ENCODE results near the gene TBC1D1. TPM values are rescaled to one million over a fixed set of nuclear protein-coding genes. Genes with fewer than 3 reads are reported as not detected.

TBC1D1 gene
- polyA plus RNA-seq, 1 donor (not counting 4 experiments of a cell fraction or from before 2014, with no cell fraction given): 32.5 TPM

DNA sequence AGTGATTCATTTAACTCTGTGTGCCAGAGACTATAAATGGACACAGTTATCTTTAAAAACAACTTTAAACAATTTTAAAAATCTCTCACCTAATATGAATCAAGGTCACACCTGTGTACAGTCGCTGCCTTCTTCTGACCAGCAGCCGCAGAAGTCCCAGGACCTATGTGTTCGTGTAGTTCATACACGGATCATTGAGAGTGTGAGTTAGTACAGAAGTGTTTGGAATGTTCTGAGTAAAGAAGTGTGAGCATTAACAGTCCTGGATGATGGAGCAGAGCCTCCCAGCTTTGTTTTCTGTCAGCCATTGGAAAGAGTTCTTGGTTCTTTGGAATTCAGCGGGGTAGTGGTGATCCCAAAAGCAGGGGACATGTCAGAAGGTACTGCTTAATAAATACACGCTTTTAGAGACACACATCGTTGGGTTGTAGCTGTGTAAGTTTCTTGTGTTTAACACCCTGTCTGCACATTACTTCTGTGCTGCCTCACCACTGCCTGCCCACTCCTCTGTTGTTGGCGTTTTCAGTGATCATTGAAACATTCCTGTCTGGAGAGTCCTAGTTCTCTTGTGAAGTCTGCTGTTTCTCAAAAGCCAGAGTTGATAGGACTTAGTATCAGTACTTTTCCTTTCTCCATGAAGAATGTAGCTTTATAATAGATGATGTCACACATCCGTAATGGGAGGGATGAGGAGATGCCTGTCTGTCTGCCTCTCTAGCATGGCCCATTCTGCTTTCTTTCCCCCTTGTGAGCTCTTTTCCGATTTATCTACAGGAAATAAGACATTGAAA is 159.9 kb downstream of the TBC1D1 start:
- H3K4me3 ChIP-seq (ENCODE audit: control insufficient read depth in 2 of 3, extremely low read depth in 1 of 3, insufficient read depth in 2 of 3, low read depth in 1 of 3, low read length in 3 of 3): no peak overlapping the region
- no peak for FAIRE-seq
- H3K79me2 ChIP-seq (ENCODE audit: control insufficient read depth, insufficient read depth, low read length): no peaks in the 10 kb centered on the region
- H3K9ac ChIP-seq (ENCODE audit: control insufficient read depth, extremely low read depth, insufficient read depth, low read length): no peak overlapping the region
- H3K9me1 ChIP-seq (ENCODE audit: control insufficient read depth, extremely low read depth, insufficient read depth, low read length): no peaks in the 10 kb centered on the region
- TF ChIP-seq EZH2 (IDR thresholded peaks at IDR 0.05; ENCODE audit: low read length): no peak
- TF ChIP-seq, protein P1, sequence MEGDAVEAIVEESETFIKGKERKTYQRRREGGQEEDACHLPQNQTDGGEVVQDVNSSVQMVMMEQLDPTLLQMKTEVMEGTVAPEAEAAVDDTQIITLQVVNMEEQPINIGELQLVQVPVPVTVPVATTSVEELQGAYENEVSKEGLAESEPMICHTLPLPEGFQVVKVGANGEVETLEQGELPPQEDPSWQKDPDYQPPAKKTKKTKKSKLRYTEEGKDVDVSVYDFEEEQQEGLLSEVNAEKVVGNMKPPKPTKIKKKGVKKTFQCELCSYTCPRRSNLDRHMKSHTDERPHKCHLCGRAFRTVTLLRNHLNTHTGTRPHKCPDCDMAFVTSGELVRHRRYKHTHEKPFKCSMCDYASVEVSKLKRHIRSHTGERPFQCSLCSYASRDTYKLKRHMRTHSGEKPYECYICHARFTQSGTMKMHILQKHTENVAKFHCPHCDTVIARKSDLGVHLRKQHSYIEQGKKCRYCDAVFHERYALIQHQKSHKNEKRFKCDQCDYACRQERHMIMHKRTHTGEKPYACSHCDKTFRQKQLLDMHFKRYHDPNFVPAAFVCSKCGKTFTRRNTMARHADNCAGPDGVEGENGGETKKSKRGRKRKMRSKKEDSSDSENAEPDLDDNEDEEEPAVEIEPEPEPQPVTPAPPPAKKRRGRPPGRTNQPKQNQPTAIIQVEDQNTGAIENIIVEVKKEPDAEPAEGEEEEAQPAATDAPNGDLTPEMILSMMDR (optimal IDR thresholded peaks at IDR 0.05 in 1 of 3, IDR thresholded peaks at IDR 0.05 in 1 of 3, conservative IDR thresholded peaks at IDR 0.05 in 1 of 3; ENCODE audit: extremely low read depth in 1 of 3, insufficient read depth in 2 of 3, low read length in 3 of 3): no peak
- no peak overlapping the region for H3K4me2 ChIP-seq (ENCODE audit: control insufficient read depth, extremely low read depth, insufficient read depth, low read depth, low read length)
- no peak for DNase-seq (ENCODE audit: low read depth, low spot score)
- no peaks in the 10 kb centered on the region for H3K4me1 ChIP-seq (ENCODE audit: control insufficient read depth, extremely low read depth, insufficient read depth, low read length)
- no peaks in the 10 kb centered on the region for H3K27me3 ChIP-seq (ENCODE audit: control insufficient read depth, extremely low read depth, insufficient read depth, low read length)
- H3K36me3 ChIP-seq (ENCODE audit: control insufficient read depth in 2 of 2, extremely low read depth in 1 of 2, insufficient read depth in 2 of 2, low read length in 2 of 2): peaks cover 0 to 7% of the 10 kb centered on the region in 2 experiments
- H4K20me1 ChIP-seq (ENCODE audit: control insufficient read depth, extremely low read depth, insufficient read depth, low read length): no peaks in the 10 kb centered on the region
- H3K9me3 ChIP-seq (ENCODE audit: control insufficient read depth, low read depth, low read length): no peaks in the 10 kb centered on the region
- H3K27ac ChIP-seq (ENCODE audit: control insufficient read depth, insufficient read depth, low read length): no peak overlapping the region
- dilution Hi-C loops (cut with MboI; ENCODE audit: extremely low pct_ligation_motif_present, low sequenced_read_pairs): no loop called here
- no peak overlapping the region for H2AFZ ChIP-seq (ENCODE audit: control insufficient read depth, low read length)

DNA sequence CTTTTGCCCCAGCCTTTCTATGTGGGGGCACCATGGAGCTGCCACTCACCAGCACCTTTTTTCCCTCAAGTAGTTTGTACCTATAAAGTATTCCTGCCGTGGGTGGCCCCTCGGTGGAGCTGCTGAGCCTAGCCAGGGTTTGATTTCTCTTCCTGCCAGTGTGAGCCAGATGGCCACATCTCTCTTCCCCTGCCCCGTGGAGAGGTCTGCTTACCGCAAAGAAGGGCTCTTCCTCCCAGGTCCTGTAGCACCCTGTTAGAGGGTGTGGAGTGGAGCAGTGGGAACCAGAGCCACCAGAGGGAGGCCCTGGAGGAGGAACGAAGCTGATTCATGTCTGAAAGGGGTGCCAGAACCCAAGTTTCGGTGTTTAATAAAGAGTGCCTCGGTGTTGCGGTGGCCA is 164.7 kb downstream of the TBC1D1 start:
- no peak overlapping the region for H3K9ac ChIP-seq (ENCODE audit: control insufficient read depth, extremely low read depth, insufficient read depth, low read length)
- no peaks in the 10 kb centered on the region for H3K79me2 ChIP-seq (ENCODE audit: control insufficient read depth, insufficient read depth, low read length)
- H3K36me3 ChIP-seq (ENCODE audit: control insufficient read depth in 2 of 2, extremely low read depth in 1 of 2, insufficient read depth in 2 of 2, low read length in 2 of 2): peaks cover 1 to 14% of the 10 kb centered on the region in 2 experiments
- H3K27me3 ChIP-seq (ENCODE audit: control insufficient read depth, extremely low read depth, insufficient read depth, low read length): no peaks in the 10 kb centered on the region
- H3K4me1 ChIP-seq (ENCODE audit: control insufficient read depth, extremely low read depth, insufficient read depth, low read length): no peaks in the 10 kb centered on the region
- H3K4me3 ChIP-seq (ENCODE audit: control insufficient read depth in 2 of 3, extremely low read depth in 1 of 3, insufficient read depth in 2 of 3, low read depth in 1 of 3, low read length in 3 of 3): no peak overlapping the region
- H2AFZ ChIP-seq (ENCODE audit: control insufficient read depth, low read length): no peak overlapping the region
- H3K4me2 ChIP-seq (ENCODE audit: control insufficient read depth, extremely low read depth, insufficient read depth, low read depth, low read length): no peak overlapping the region
- dilution Hi-C loops (cut with MboI; ENCODE audit: extremely low pct_ligation_motif_present, low sequenced_read_pairs): no loop called here
- FAIRE-seq: no peak
- no peak overlapping the region for H3K27ac ChIP-seq (ENCODE audit: control insufficient read depth, insufficient read depth, low read length)
- H3K9me1 ChIP-seq (ENCODE audit: control insufficient read depth, extremely low read depth, insufficient read depth, low read length): no peaks in the 10 kb centered on the region
- no peak for DNase-seq (ENCODE audit: low read depth, low spot score)
- TF ChIP-seq, protein P1 (optimal IDR thresholded peaks at IDR 0.05 in 1 of 3, IDR thresholded peaks at IDR 0.05 in 1 of 3, conservative IDR thresholded peaks at IDR 0.05 in 1 of 3; ENCODE audit: extremely low read depth in 1 of 3, insufficient read depth in 2 of 3, low read length in 3 of 3): no peak
- TF ChIP-seq EZH2 (IDR thresholded peaks at IDR 0.05; ENCODE audit: low read length): no peak
- H4K20me1 ChIP-seq (ENCODE audit: control insufficient read depth, extremely low read depth, insufficient read depth, low read length): no peaks in the 10 kb centered on the region
- H3K9me3 ChIP-seq (ENCODE audit: control insufficient read depth, low read depth, low read length): no peaks in the 10 kb centered on the region

Data from keratinocyte (primary cell).